ENCODE results near the gene TSNAXIP1.

Gene TSNAXIP1

DNA sequence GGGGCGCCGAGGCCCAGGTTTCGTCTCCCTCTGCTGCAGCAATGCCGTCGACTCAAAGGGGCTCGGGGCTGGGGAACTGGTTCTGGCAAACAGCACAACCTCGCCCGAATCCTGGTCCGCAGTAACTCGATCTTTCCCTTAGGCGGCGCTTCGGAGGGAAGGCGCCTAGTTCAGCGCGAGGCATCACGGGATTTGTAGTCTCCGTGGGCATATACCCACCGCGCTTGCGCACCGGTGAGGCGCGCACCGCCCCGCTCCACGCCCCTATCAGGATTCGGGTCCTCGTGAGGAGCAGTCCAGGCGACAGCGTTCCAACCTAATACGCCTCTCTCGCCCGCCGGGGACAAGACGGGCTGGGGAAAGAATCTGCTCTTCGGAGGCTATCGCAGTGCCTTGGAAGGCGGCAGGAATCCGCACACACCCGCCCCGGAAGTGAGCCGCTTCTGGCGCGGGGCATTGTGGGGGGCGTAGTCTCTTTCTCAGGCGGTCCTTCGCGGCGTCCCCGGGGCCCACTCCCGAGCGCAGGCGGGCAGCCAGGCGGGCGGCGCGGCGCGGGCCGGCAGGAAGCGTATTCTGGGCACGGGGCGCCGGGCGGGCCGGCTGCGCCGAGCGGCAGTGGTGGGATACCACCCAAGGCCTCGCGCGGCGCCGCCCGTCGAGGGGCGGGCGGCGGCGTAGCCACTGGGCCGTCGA, 35.3 kb downstream of the TSNAXIP1 start, which contains the start of gene THAP11 (continued):
- no peak for TF ChIP-seq ZNF501 (tag by site-specific recombination; IDR thresholded peaks at IDR 0.05)
- TF ChIP-seq ZNF707 (tag by site-specific recombination; IDR thresholded peaks at IDR 0.05) = no peak
- TF ChIP-seq, protein P1, sequence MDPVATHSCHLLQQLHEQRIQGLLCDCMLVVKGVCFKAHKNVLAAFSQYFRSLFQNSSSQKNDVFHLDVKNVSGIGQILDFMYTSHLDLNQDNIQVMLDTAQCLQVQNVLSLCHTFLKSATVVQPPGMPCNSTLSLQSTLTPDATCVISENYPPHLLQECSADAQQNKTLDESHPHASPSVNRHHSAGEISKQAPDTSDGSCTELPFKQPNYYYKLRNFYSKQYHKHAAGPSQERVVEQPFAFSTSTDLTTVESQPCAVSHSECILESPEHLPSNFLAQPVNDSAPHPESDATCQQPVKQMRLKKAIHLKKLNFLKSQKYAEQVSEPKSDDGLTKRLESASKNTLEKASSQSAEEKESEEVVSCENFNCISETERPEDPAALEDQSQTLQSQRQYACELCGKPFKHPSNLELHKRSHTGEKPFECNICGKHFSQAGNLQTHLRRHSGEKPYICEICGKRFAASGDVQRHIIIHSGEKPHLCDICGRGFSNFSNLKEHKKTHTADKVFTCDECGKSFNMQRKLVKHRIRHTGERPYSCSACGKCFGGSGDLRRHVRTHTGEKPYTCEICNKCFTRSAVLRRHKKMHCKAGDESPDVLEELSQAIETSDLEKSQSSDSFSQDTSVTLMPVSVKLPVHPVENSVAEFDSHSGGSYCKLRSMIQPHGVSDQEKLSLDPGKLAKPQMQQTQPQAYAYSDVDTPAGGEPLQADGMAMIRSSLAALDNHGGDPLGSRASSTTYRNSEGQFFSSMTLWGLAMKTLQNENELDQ (tag by site-specific recombination; IDR thresholded peaks at IDR 0.05; ENCODE audit: low read depth) = no peak
- no peak for TF ChIP-seq WT1 (tag by site-specific recombination; IDR thresholded peaks at IDR 0.05)
- TF ChIP-seq, protein P2, sequence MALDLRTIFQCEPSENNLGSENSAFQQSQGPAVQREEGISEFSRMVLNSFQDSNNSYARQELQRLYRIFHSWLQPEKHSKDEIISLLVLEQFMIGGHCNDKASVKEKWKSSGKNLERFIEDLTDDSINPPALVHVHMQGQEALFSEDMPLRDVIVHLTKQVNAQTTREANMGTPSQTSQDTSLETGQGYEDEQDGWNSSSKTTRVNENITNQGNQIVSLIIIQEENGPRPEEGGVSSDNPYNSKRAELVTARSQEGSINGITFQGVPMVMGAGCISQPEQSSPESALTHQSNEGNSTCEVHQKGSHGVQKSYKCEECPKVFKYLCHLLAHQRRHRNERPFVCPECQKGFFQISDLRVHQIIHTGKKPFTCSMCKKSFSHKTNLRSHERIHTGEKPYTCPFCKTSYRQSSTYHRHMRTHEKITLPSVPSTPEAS (tag by site-specific recombination; IDR thresholded peaks at IDR 0.05) = no peak
- TF ChIP-seq, protein P3, sequence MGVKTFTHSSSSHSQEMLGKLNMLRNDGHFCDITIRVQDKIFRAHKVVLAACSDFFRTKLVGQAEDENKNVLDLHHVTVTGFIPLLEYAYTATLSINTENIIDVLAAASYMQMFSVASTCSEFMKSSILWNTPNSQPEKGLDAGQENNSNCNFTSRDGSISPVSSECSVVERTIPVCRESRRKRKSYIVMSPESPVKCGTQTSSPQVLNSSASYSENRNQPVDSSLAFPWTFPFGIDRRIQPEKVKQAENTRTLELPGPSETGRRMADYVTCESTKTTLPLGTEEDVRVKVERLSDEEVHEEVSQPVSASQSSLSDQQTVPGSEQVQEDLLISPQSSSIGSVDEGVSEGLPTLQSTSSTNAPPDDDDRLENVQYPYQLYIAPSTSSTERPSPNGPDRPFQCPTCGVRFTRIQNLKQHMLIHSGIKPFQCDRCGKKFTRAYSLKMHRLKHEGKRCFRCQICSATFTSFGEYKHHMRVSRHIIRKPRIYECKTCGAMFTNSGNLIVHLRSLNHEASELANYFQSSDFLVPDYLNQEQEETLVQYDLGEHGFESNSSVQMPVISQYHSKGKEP (tag by site-specific recombination; IDR thresholded peaks at IDR 0.05) = no peak; the same call in 1 of the 2 replicates
- TF ChIP-seq KLF1 (tag by site-specific recombination; IDR thresholded peaks at IDR 0.05) = peak; percentile 82
- TF ChIP-seq ZIC2 (tag by site-specific recombination; IDR thresholded peaks at IDR 0.05) = no peak
- 0 out of 2 replicates have a peak, but pooled peaks have one; percentile 3 for TF ChIP-seq ZNF623 (tag by site-specific recombination; IDR thresholded peaks at IDR 0.05)
- TF ChIP-seq ZNF426 (tag by site-specific recombination; IDR thresholded peaks at IDR 0.05) = no peak
- TF ChIP-seq SCRT2 (tag by site-specific recombination; IDR thresholded peaks at IDR 0.05) = no peak
- no peak for TF ChIP-seq ZNF473 (tag by site-specific recombination; IDR thresholded peaks at IDR 0.05)
- TF ChIP-seq, protein P4, sequence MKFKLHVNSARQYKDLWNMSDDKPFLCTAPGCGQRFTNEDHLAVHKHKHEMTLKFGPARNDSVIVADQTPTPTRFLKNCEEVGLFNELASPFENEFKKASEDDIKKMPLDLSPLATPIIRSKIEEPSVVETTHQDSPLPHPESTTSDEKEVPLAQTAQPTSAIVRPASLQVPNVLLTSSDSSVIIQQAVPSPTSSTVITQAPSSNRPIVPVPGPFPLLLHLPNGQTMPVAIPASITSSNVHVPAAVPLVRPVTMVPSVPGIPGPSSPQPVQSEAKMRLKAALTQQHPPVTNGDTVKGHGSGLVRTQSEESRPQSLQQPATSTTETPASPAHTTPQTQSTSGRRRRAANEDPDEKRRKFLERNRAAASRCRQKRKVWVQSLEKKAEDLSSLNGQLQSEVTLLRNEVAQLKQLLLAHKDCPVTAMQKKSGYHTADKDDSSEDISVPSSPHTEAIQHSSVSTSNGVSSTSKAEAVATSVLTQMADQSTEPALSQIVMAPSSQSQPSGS (tag by site-specific recombination; IDR thresholded peaks at IDR 0.05; ENCODE audit: low read depth) = no peak
- no peak for TF ChIP-seq ZNF121 (tag by site-specific recombination; IDR thresholded peaks at IDR 0.05)
- no peak for TF ChIP-seq ZNF112 (tag by site-specific recombination; IDR thresholded peaks at IDR 0.05)
- no peak for TF ChIP-seq RBAK (tag by site-specific recombination; IDR thresholded peaks at IDR 0.05)
- no peak for TF ChIP-seq ZNF114 (tag by site-specific recombination; IDR thresholded peaks at IDR 0.05)
- TF ChIP-seq YY1 (tag by site-specific recombination; IDR thresholded peaks at IDR 0.05) = no peak
- TF ChIP-seq MZF1 (tag by site-specific recombination; IDR thresholded peaks at IDR 0.05; ENCODE audit: borderline replicate concordance) = no peak
- no peak for TF ChIP-seq SALL2 (tag by site-specific recombination; IDR thresholded peaks at IDR 0.05; ENCODE audit: borderline replicate concordance)
- no peak for TF ChIP-seq ZNF169 (tag by site-specific recombination; IDR thresholded peaks at IDR 0.05)
- no peak for TF ChIP-seq ZNF621 (tag by site-specific recombination; IDR thresholded peaks at IDR 0.05)
- TF ChIP-seq, protein P5, sequence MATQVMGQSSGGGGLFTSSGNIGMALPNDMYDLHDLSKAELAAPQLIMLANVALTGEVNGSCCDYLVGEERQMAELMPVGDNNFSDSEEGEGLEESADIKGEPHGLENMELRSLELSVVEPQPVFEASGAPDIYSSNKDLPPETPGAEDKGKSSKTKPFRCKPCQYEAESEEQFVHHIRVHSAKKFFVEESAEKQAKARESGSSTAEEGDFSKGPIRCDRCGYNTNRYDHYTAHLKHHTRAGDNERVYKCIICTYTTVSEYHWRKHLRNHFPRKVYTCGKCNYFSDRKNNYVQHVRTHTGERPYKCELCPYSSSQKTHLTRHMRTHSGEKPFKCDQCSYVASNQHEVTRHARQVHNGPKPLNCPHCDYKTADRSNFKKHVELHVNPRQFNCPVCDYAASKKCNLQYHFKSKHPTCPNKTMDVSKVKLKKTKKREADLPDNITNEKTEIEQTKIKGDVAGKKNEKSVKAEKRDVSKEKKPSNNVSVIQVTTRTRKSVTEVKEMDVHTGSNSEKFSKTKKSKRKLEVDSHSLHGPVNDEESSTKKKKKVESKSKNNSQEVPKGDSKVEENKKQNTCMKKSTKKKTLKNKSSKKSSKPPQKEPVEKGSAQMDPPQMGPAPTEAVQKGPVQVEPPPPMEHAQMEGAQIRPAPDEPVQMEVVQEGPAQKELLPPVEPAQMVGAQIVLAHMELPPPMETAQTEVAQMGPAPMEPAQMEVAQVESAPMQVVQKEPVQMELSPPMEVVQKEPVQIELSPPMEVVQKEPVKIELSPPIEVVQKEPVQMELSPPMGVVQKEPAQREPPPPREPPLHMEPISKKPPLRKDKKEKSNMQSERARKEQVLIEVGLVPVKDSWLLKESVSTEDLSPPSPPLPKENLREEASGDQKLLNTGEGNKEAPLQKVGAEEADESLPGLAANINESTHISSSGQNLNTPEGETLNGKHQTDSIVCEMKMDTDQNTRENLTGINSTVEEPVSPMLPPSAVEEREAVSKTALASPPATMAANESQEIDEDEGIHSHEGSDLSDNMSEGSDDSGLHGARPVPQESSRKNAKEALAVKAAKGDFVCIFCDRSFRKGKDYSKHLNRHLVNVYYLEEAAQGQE (tag by site-specific recombination; IDR thresholded peaks at IDR 0.05) = no peak
- TF ChIP-seq ZNF571 (tag by site-specific recombination; IDR thresholded peaks at IDR 0.05) = no peak
- TF ChIP-seq ZNF521 (tag by site-specific recombination; IDR thresholded peaks at IDR 0.05) = no peak
- TF ChIP-seq ZNF202 (tag by site-specific recombination; IDR thresholded peaks at IDR 0.05; ENCODE audit: borderline replicate concordance) = no peak
- TF ChIP-seq OVOL3 (tag by site-specific recombination; IDR thresholded peaks at IDR 0.05) = no peak
- no peak for TF ChIP-seq ZNF184 (tag by site-specific recombination; IDR thresholded peaks at IDR 0.05)
- TF ChIP-seq ZNF596 (tag by site-specific recombination; IDR thresholded peaks at IDR 0.05) = peak; percentile 60; the same call in 1 of the 2 replicates

Measured in HEK293 (cell line).